CD4-positive, alpha-beta T cell treated with Interleukin-15 for 4 hours (primary cell): ENCODE data around the gene FUT3.
"Not testable (repeated sequence)": the region's sequence is repeated elsewhere in the genome, so short reads cannot be mapped to it uniquely, and the experiment has no call there.

Experiments used
- DNase-seq: peaks from one replicate; pipeline ENCODE4 v3.0.0-alpha.2; 2020; ENCODE audit warnings: low spot score

The FUT3 gene

DNA sequence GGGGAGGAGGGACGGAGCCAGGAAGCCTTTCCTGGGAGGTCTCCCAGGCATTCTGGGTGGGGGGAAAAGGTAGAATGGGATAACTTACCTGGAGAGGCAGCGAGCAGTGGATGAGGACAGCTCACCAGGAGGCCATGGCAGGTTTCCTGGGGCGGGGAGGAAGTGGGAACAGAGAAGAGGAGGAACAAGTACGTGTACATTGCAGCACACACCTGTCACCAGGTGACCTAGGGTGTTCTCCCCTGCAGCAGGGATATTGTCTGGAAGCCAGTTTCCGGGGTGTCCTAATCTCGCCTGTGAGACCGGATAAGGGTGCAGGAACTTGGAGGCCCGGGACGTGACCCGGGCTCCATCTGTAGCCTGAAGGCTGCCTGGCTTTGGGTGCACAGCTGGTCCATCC lies at the start of gene FUT3:
Gene FUT3 (minus strand): TSS at position 148 of the 400 bp plus-strand sequence.
- DNase-seq, result no peak

DNA sequence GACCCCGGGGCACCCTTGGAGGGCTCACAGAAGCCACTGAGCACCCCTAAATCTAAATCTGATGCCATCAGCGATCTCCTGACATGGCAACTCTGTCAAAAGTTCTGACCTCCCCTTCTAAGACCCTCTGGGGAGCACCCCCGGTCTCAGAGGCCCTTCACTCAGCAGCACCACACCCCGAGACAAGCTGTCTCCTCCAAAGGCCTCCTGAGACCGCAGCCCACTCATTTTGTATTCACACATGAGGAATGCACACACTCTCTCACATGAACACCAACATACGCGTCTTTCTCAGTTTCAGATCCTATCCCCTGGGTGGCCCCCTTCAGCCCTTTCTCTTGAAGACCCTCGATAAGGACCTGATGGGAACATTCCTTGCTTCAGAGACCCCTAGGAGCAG lies 49.7 kb upstream of the FUT3 start:
- DNase-seq, result no peak

DNA sequence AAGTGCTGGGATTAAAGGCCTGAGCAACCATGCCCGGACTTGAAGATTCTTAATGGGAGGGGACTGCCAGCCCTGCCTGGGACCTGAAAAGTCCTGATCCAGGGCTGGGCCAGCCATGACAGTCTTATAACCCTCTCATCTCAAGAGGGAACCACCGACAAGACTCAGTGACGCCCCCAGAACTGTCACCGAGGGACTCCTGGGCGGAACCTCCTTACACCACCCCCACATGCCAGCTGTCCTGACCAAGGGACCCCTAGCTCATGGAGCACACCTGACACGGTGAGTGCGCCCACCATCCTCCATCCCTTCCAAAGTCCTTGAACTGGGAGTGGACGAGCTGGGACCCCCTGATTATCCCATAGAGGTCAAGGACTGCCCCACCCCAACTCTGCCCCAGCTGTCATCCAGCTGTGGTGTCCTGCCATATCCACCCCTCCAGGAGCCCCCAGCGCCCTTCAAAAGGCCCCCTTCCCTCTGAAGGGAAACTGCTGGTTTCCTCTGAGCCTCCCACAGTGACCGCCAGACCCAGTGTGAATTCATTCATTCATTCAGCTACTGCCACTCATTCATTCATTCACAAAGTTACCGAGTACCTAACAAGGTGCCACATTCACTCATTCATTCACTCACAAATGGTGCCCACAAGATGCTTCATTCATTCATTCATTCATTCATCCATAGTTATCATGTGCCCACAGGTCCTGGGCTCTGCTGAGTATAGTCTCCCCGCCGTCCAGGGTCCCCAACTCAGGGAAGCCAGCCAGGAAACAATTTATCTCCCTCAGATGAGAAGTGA lies 48.7 kb upstream of the FUT3 start:
- DNase-seq, result no peak

DNA sequence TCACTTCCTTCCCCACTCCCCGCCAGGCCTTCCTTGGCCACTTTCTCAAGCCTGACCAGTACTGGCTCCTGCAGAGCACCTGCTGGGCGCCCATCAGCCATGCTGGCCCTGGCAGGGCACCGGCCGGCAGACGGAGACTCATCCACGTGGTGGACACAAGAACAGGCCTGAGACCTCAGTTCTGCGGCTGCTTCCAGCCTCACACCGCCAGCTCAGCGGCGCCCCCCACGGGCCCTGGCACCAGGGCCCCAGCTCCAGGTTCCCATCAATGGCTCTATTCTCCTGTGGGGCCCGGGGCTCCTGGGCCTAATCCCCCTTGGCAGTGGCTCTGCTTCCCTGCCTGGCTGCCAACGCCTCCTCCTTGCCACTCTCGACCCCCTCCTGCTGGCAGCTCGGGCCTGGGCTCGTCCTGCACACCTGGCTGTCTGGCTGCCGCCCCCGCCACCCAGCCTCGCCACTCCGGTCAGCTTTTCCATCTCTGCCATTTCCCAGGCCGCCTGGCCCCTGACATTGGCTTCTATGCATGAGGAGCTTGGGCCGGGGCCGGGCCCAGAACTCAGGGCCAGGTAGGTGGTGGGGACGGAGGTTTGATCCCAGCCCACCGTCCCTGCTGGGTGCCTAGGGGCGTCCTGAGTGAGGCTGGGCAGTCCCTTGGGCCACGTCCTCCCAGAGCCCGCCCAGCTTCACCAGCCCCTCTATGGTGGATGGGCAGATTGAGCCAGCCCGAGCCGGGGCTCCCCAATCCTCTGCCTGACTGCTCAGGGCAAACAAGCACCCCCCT lies 46.1 kb upstream of the FUT3 start:
- no peak for DNase-seq

DNA sequence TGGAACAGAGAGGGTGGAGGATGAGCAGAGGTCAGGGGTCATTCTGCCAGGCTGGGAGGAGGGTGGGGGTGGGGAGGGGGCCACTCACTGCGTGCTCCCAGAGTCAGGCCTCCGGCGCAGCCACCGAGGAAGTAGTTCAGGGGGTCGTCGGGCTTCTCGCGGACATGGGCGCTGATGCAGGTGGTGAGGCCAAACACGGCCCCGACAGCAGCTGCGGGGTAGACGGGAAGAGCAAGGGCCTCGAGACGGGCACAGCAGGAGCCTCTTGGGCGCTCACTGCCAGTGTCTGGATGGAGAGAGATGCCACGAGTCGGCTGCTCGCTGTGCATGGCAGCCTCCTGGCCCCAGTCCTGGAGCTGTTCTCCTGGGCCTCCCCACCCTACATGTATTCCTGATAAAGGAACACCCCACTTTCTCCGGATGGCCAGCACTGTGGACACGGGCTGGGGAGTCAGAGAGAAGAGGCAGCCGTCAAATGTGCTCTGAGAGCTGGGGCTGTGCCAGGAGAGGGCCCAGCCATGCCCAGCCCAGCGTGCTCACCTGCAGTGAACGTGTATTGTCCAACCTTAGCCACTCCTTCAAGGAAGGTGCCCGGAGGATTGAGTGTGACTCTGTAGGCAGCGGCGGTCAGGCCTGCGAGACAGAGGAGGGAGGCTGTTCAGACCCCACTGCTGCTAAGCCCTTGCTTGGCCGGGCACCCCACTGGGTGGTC lies 45.3 kb upstream of the FUT3 start:
- DNase-seq, result no peak

DNA sequence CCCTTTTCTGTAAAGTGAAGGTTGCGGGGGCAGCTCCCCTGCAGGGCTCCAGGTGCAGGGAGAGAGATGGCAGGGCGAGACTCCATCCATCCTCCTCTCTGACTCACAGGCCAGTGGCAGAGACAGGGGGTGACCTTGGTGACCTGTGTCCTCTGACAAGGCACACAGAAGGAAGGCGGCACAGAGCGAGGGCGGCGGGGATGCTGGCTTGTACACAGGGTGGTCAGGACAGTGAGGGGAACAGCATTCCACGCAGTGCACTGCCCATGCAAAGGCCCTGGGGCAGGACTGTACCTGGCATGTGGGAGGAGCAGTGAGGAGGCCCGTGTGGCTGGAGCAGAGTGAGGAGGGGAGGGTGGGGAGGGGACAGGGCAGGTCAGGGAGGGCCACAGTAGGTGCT lies 44.6 kb upstream of the FUT3 start:
- no peak for DNase-seq

DNA sequence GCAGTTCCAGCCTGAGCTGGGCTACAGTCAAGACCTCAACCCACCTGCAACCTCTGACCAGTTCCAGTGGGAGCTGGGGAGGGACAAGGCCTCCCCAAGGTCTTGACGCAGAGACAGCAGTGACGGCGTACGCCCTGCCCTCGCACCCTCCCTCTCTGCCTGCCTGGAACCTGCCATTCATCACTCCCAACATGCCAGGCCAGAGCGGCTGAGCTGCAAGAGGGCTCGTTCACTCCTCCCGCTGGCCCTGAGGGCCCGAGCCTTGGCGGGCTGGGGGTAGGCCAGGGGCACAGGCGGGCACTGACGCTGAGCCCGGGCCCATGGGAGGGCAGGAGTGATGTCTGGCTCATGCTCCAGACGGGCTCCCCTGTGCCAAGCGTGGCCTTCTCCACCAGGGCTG lies 44.2 kb upstream of the FUT3 start:
- DNase-seq, result no peak

DNA sequence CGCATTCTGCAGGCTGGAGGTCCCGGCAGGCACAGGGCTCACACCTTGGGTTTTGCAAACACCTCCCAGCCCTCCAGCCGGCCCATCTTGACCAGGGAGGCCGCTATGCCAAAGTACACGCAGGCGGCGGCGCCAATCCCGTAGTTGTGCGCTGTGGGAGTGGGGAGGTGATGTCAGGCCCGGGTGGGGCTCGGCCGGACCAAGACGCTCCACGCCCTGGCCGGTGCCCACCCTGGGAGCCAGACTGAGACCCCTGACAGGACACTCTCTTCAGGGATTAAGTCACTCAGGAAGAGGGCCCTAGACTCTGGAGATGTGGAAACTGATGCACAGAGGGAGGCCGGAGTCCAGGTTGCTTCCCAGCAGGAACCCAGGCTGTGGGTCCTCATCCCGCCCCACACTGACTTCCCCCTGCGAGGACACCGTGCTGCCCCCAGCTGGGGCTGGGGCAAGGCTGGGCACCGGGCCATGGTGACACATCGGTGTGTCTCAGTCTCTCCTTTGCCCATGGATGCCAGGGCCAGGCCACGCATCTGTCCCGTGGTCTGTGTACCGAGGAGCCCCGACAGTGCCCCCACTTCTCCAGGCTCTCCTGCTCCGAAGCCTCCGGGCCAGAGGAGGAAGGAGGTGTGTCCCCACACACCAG lies 43.6 kb upstream of the FUT3 start:
- DNase-seq, result no peak

DNA sequence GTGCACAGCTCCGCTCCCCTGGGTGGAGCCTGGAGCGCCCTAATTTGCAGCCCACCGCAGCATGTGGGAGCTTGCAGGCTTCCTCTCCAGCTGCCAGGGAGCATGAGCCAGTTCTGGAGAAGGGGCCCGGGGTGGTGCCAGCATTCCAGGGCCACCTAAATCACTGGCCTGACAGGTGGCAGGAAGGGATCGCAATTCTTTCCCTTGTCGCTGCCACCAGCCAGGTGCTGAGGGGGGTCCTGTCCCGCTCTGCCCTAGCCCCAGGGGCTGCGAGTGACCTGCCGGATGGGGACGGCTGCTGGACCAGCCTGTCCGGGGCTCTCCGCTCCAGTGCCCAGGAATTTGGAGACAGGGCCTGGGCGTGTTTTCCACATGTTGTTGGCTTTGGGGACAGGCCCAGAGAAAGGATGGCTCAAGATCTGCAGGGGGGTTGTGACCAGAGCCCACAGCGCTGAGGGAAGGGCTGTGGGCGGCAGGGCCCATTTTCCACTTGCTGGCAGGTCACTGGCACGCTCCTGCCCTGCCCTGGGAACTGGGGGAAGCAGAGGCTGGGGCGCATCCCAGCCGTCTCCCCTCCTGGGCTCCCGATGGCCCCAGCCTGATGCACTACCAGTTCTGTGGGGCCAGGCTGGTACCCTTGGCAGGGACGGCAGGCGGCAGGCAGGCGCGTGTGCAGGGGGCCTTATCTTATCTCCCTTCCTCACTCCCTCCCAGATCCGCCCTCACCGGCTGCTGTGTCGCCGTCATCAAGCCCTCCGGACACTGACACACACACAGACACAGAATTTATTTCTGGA lies 42.9 kb upstream of the FUT3 start:
- DNase-seq, result no peak

DNA sequence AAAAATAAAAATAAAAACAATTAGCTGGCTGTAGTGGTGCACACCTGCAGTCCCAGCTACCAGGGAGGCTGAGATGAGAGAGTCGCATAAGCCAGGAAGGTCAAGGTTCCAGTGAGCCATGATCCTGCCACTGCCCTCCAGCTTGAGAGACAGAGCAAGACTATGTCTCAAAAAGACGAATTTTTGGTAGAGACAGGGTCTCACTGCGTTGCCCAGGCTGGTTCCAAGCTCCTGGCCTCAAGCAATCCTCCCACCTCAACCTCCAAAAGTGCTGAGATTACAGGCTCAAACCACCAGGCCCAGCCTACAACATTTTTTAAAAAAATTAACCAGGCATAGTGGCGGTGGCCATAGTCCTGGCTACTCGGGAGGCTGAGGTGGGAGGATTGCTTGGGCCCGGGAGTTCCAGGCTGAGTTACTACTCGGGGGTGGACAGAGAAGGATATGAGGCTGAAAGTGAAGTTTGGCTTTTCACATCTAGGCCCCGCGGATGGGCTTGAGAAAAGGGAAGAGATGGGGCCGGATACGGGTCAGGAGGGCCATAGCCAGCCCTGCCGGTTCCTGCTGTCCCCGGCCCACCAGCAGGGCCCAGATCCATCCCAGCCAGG lies 42.2 kb upstream of the FUT3 start:
- DNase-seq, result no peak

DNA sequence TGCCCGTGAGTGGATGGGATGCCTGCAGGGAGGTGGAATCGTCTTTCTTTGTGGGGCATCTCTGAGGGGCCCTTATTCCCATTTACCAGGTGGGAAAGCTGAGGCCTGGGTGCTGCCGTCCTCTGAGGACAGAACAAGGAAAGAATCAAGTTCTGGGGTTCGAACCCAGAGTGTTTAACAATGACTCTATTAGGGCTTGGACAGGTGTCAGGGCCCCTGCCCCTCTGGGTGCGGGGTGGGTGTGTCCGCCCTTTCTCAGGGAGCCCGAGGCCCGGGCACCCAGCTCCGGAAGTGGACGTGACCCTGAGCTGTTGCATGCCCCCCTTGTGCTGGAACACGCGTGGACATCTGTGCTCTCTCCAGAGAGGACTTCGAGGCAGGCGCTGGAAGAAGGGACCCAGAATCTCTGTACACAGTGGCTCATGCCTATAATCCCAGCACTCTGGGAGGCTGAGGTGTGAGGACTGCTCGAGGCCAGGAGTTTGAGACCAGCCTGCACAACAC lies 41.6 kb upstream of the FUT3 start:
- no peak for DNase-seq

DNA sequence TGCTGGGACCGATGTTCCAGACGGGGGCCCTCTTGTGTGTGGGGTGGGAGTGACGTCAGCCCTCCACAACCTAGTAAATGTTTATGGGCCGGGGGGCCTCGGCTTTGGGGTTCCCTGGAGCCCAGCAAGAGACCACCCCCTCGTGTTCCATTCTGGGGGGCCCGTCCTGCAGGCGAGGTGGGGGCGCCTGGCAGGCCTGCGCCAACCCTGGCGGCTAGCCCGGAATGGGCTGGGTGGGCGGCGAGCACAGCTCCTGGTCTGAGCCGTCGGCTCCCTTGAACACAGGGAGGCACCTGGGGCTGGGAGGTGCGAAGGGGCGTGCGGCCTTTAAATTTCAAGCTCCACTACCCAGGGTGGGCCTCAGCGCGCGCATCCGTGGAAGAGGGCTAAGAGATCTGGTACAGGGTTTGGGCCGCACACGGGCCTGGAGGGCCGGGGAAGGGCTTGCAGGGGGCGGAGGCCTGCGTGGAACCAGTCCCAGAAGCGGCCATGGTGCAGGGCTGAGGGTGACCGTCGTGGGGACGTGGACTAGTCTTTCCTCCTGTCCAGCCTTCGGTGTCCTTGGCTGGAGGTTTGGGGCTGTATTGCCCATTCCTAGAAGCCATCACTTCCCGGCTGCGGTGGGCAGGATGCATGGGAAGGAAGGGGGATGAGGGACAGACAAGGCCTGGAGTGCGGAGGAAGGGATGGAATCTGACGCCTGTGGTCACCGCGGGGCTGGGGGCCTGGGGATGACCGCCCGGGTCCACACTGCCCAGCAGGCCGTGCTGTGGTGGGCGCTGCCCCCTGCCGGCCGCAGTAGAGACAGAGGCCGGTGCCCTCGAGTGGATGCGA lies 40.9 kb upstream of the FUT3 start:
- DNase-seq, result no peak

DNA sequence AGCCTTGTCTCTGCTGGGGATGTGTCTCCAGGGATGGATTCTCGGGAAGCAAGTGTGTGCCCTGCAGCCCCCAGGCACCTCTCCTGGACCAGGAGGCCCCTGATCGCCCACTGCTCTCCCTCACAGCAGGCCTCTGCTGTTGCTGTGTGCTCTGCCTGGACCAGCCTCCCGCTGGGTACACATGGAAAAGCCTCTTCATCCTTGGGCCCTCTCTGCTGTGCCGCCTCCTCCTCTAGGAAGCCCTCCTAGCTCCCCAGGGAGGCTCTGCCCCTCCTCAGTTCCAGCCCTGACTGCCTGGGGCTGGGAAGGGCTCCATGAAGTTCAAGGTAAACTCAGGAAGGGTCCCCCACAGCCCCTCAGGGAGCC lies 40.3 kb upstream of the FUT3 start:
- no peak for DNase-seq

DNA sequence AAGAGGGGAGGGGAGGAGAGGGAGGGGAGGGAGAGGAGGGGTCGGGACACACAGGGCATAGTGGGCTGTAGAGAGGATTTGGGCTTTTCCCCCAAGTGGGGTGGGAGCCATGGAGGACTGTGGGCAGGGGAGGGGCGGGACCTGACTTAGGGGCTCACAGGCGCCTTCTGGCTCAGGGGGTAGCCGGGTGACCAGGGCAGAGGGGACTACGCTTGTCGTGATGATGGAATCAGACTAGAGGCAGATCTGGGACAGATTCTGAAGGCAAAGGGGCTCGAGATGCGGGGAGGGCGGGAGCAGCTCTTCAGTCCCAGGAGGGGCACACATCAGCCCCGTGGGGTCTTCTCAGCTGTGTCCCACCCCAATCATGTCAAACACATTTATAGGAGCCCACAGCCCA lies 38.9 kb upstream of the FUT3 start:
- DNase-seq, result no peak

DNA sequence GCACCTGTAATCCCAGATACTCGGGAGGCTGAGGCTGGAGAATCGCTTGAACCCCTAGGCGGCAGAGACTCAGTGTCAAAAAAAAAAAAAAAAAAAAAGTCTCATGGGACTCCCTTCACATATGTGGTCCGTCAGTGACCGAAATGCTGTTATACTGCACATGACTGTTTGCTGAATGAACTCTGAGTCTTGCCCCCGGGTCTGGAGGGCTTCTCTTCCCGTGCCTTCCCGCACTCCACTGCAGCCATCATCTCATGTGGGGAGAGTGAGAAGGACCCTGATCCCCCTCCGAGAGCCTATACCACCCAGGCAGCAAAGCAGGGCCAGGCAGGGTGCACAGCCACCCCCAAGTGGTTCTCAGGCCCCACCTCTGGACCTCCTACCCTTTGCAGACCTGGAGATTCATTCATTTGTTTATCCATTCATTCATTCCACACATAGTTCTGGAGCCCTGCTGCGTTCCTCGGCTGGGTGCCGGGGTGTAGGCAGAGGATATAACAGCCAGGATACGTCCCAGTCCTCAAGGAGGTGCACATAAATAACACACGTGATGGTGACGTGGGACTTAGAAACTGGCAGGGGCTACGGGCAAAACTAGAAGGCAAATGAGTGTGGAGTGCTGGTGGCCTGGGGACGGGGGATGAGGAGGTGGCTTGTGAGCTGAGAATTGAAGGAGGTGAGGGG lies 38.2 kb upstream of the FUT3 start:
- DNase-seq, result no peak

DNA sequence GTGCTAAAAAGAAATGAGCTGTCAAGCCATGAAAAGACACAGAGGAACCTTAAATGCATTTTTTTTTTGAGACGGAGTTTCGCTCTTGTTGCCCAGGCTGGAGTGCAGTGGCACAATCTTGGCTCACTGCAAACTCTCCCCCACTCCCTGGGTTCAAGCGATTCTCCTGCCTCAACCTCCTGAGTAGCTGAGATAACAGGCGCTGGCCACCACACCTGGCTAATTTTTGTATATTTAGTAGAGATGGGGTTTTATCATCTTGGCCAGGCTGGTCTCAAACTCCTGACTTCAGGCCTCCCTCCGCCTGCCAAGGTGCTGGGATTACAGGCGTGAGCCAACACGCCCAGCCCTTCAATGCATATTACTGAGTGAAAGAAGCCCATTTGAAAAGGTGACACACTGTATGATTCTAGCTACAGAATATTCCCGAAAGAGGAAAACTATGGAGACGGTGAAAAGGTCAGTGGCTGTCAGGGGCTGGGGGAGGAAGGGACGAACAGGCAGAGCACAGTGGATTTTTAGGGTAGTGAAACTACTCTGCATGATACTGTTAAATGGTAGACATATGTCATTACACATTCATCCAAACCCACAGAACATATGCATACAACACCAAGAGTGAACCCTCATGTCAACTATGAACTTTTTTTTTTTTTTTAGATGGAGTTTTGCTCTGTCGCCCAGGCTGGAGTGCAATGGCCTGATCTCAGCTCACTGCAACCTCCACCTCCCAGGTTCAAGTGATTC lies 33.0 kb upstream of the FUT3 start:
- DNase-seq, result not testable (repeated sequence)

DNA sequence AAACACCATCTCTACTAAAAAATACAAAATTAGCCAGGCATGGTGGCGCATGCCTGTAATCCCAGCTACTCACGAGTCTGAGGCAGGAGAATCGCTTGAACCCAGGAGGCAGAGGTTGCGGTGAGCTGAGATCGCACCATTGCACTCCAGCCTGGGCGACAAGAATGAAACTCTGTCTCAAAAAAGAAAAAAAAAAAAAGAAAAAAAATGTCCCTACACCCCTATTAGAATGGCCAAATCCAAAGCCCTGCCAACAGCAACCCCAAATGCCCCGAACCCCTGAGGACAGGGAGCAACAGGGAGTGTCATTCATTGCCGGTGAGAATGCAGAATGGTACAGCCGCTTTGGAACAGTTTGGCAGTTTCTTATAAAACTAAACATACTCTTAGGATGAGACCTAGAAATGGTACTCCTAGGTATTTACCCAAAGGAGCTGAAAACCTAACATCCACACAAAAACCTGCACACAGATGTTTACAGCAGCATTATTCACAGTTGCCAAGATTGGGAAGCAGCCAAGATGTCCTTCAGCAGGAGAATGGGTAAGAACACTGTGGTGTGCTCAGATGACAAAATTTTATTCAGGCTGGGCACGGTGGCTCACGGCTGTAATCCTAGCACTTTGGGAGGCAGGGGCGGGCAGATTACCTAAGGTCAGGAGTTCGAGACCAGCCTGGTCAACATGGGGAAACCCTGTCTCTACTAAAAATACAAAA lies 32.1 kb upstream of the FUT3 start:
- DNase-seq, result not testable (repeated sequence)

DNA sequence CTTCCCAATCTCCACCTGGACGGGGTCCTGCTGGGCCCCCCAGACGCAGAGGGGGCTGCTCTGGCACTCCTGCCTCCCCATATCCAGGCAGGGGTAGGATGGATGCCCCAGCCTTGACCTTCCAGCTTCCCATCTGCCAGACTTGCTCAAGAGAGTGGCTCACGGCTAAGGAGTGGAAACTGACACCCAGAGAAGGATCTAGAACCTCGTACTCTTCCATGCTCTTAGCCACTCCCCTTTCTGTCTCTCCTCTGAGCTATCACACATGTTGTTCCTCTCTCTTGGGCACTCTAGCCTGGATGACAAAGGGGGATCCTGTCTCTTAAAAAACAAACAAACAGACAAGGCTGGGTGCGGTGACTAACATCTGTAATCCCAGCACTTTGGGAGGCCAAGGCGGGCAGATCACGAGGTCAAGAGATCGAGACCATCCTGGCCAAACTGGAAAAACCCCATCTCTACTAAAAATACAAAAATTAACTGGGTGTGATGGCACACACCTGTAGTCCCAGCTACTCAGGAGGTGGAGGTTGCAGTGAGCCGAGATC lies 31.2 kb upstream of the FUT3 start:
- no peak for DNase-seq
